ENCODE data around the gene NAV2. TPM values are rescaled to one million over a fixed set of nuclear protein-coding genes. Genes with fewer than 3 reads are reported as not detected.

NAV2 gene
- total RNA-seq, 2 experiments from 2014 or later, result 0.23 to 0.36 TPM

- no peak within 1 kb of the TSS for H3K27ac Mint-ChIP-seq
- DNase-seq (no peak), ATAC-seq (no peak)
- peaks cover 29% of the 10 kb centered on the region for H3K4me1 Mint-ChIP-seq (ENCODE audit: low read depth)
- intact Hi-C loops (cut with micrococcal nuclease), result no loop called here
- H3K27me3 Mint-ChIP-seq, result peaks cover 82% of the 10 kb centered on the region
- no peak within 1 kb of the TSS for H3K4me3 Mint-ChIP-seq
- POLR2A ChIA-PET, result no interaction called here
- CTCF ChIA-PET, result interaction anchor here (1.0 to 1.1 kb wide), 2 partner anchors 11 to 28 kb away, joined by 3 read pairs; no protein-coding TSS in a partner anchor
- no peaks in the 10 kb centered on the region for H3K9me3 Mint-ChIP-seq
- no peak for TF ChIP-seq CTCF (IDR thresholded peaks at IDR 0.05)
- peaks cover 5% of the 10 kb centered on the region for H3K36me3 Mint-ChIP-seq (ENCODE audit: low read depth)
Measured at GRCh38 chr11:20160425-20161229, 448.0 kb downstream of the NAV2 start, which contains the start of gene DBX1. DBX1 (minus strand) TSS chr11:20160475; CDS start chr11:20160324, 151 bp downstream.

GRCh38 chr11:20161230-20161918, 448.7 kb downstream of the NAV2 start:
- ATAC-seq (no peak), DNase-seq (no peak)
- Mint-ChIP-seq H3K27me3 (peaks cover 78% of the 10 kb centered on the region), H3K36me3 (ENCODE audit: low read depth) (peaks cover 5% of the 10 kb centered on the region), H3K27ac (no peak overlapping the region), H3K4me1 (ENCODE audit: low read depth) (peaks cover 29% of the 10 kb centered on the region), H3K9me3 (no peaks in the 10 kb centered on the region), H3K4me3 (no peak overlapping the region)
- ChIA-PET POLR2A (no interaction called here), CTCF (interaction anchor here (1.0 to 1.1 kb wide), 2 partner anchors 12 to 29 kb away, joined by 3 read pairs; no protein-coding TSS in a partner anchor)
- intact Hi-C loops (cut with micrococcal nuclease), result no loop called here
- TF ChIP-seq CTCF (IDR thresholded peaks at IDR 0.05), result no peak

GRCh38 chr11:20161923-20162744, 449.5 kb downstream of the NAV2 start:
- TF ChIP-seq CTCF (IDR thresholded peaks at IDR 0.05), result no peak
- ATAC-seq (no peak), DNase-seq (no peak)
- peaks cover 83% of the 10 kb centered on the region for H3K27me3 Mint-ChIP-seq
- no peak overlapping the region for H3K4me3 Mint-ChIP-seq
- ChIA-PET POLR2A (no interaction called here), CTCF (interaction anchor here (1.0 to 1.1 kb wide), 2 partner anchors 13 to 29 kb away, joined by 3 read pairs; no protein-coding TSS in a partner anchor)
- intact Hi-C loops (cut with micrococcal nuclease), result no loop called here
- no peaks in the 10 kb centered on the region for H3K9me3 Mint-ChIP-seq
- peaks cover 28% of the 10 kb centered on the region for H3K4me1 Mint-ChIP-seq (ENCODE audit: low read depth)
- H3K36me3 Mint-ChIP-seq (ENCODE audit: low read depth), result peaks cover 5% of the 10 kb centered on the region
- no peak overlapping the region for H3K27ac Mint-ChIP-seq

GRCh38 chr11:20162824-20163782, 450.5 kb downstream of the NAV2 start:
- DNase-seq, result peak; percentile 47
- intact Hi-C loops (cut with micrococcal nuclease), result no loop called here
- CTCF ChIA-PET, result interaction anchor here (1.8 to 2.0 kb wide), 2 partner anchors 30 to 35 kb away, joined by 6 read pairs; no protein-coding TSS in a partner anchor

More at GRCh38 chr11:20162824-20163782, 450.5 kb downstream of the NAV2 start:
- Mint-ChIP-seq H3K4me1 (ENCODE audit: low read depth) (peaks cover 20% of the 10 kb centered on the region), H3K27ac (no peak overlapping the region), H3K36me3 (ENCODE audit: low read depth) (peaks cover 5% of the 10 kb centered on the region), H3K4me3 (peak overlapping the region; percentile 36), H3K27me3 (peaks cover 82% of the 10 kb centered on the region), H3K9me3 (no peaks in the 10 kb centered on the region)
- no peak for TF ChIP-seq CTCF (IDR thresholded peaks at IDR 0.05)
- POLR2A ChIA-PET, result interaction anchor here (0.8 kb wide), 1 partner anchor 9 kb away, joined by 4 read pairs; no protein-coding TSS in a partner anchor
- peak; percentile 53 for ATAC-seq
